GM21576 (cell line): ENCODE results near the gene ASTL.

ENCODE experiments used
- ATAC-seq: cut with Tn5 transposase; IDR thresholded peaks from one replicate; pipeline ENCODE4 v1.9.1; 2021; ENCODE audit warnings: mild to moderate bottlenecking, moderate library complexity; ENCODE audit not compliant: unreplicated experiment

The ASTL gene

GRCh38 chr2:96113367-96113677 is 25.0 kb downstream of the ASTL start:
- no peak for ATAC-seq

GRCh38 chr2:96112501-96113366 is 25.6 kb downstream of the ASTL start:
- no peak for ATAC-seq

GRCh38 chr2:96111823-96112500 is 26.3 kb downstream of the ASTL start:
- ATAC-seq, result no peak

GRCh38 chr2:96111257-96111640 is 27.1 kb downstream of the ASTL start:
- no peak for ATAC-seq

GRCh38 chr2:96110621-96111256 is 27.6 kb downstream of the ASTL start:
- no peak for ATAC-seq

- ATAC-seq, result no peak
Measured at GRCh38 chr2:96109931-96110511, 28.3 kb downstream of the ASTL start.

- no peak for ATAC-seq
Measured at GRCh38 chr2:96109361-96109680, 29.0 kb downstream of the ASTL start.

- ATAC-seq, result no peak
Measured at GRCh38 chr2:96108541-96109360, 29.6 kb downstream of the ASTL start.

- no peak for ATAC-seq
Measured at GRCh38 chr2:96108151-96108540, 30.2 kb downstream of the ASTL start.

- no peak for ATAC-seq
Measured at GRCh38 chr2:96107708-96108065, 30.6 kb downstream of the ASTL start.

GRCh38 chr2:96106991-96107707 is 31.2 kb downstream of the ASTL start:
- no peak for ATAC-seq

- no peak for ATAC-seq
Measured at GRCh38 chr2:96105994-96106715, 32.1 kb downstream of the ASTL start.

GRCh38 chr2:96105152-96105915 is 33.0 kb downstream of the ASTL start:
- no peak for ATAC-seq

- no peak for ATAC-seq
Measured at GRCh38 chr2:96104487-96104861, 33.8 kb downstream of the ASTL start.

- ATAC-seq, result no peak
Measured at GRCh38 chr2:96103761-96104486, 34.4 kb downstream of the ASTL start.

- no peak for ATAC-seq
Measured at GRCh38 chr2:96103187-96103601, 35.1 kb downstream of the ASTL start.

GRCh38 chr2:96102596-96103186 is 35.6 kb downstream of the ASTL start:
- ATAC-seq, result no peak

- no peak for ATAC-seq
Measured at GRCh38 chr2:96100893-96101304, 37.4 kb downstream of the ASTL start.
